ENCODE data around the gene CD79A.

The CD79A gene
- 0.30 to 1.1 (median 0.50) reads per million in 4 donors for total RNA-seq

DNA sequence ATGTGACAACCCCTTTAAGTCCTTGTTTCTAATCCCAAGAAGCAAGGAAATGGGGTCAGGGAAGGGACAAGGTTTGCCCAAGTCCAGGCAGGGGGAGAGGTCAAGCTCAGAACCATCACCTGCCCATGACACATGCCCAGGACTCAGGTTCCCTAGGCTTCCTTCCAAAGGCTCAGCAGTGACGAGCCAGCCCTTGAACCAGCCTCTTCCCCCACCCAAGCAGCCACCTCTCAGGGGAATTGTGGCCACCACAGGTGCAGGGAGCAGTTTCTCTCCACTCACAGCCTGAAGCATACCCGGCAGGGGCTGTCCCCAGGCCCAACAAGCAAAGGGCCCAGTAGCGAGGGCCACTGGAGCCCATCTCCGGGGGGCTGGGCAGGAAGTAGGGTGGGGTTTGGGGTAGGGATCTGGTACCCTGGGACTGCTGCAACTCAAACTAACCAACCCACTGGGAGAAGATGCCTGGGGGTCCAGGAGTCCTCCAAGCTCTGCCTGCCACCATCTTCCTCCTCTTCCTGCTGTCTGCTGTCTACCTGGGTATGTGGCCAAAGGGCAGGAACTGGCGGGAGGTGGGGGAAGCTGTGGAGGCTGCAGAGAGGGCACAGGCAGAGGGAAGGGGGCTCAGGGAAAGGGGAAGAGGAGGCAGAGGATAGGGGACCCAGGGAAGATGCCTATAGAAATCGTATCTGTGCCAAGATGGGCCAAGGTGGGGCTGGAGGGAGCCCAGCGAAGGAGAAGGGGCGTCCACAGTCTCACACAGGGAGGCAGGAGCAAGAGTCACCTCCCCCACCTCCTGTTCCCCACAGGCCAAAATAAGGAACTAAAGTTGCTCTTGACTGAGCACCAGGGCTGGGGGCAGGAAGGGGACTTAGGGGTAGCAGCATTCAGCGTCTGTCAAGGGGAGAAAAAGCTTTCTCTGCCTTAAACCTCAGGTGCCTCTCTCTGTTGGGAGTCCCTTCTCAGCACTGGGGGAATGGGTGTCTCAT lies at the start of gene CD79A:
TSS of gene CD79A (plus strand) at position 433 of the 986 bp plus-strand sequence. CDS start at position 459, 26 bp downstream.
- DNase-seq = no peak

DNA sequence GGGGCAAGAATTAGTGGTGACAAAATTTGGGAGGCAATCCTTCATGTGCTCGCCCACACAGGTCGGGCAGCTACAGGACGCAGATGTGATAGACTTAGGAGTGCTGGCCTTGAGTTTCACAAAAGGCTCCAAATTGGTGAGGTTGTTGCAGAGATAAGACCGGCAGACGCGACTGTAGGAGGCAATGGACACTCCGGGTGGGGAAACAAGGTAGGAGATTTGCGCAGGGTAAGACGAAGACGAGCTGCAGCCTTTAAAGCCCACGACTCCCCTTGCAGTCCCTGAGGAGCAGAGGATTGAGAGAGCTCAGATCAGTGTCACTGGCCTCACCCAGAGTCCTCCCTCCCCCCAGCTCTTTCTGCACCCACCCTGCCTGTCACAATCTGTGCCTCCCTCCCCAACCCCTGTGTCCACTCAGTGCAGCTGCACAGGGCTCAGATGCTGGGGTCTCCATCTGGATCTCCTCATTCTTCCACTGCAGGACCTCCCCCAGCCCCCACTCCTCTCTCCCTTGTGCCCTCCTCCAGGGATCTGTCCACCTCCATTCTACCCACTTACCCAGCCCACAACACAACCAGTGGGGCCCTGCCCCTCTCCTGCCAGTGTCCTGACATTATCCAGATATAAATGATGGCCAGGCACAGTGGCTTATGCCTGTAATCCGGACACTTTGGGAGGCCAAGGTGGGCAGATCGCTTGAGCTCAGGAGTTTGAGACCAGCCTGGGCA lies 38.9 kb upstream of the CD79A start:
- no peak for DNase-seq

DNA sequence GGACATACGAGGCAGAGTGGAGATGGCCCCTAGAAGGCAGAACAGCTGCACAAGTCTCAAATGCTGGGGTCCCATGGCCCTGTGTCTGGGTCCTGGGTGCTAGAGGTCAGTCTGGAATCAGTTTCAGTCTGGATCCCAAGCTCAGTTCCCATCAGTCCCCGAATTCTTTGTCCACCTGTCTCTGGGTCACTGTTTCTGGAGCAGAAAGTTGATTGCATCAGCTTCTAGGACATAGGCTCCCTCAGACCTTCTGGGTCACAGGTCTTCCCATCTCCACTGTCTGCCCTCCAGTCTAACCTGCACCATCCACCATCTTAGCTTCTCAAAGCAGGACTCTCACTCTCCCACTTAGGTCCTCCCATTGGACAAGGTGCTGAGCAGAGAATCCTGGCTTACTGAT lies 37.9 kb upstream of the CD79A start:
- DNase-seq = no peak

DNA sequence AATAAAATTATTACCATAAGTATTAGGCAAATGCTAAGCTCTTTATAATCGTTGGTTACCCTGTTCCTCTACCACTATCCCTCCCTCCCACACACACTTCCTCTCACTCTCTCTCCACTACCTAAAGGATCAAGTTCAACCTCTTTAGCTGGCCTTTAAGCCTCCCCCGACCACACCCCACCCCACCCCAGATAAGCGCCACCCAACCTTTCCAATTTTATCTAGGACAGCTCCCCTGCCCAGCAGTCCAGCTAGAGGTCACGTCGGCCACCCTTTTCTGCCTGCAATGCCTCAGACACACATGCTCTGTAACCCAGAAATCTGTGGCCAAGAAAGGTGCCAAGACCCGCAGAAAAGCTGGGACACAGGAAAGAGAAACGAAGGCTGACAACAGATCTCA lies 33.7 kb upstream of the CD79A start:
- no peak for DNase-seq

DNA sequence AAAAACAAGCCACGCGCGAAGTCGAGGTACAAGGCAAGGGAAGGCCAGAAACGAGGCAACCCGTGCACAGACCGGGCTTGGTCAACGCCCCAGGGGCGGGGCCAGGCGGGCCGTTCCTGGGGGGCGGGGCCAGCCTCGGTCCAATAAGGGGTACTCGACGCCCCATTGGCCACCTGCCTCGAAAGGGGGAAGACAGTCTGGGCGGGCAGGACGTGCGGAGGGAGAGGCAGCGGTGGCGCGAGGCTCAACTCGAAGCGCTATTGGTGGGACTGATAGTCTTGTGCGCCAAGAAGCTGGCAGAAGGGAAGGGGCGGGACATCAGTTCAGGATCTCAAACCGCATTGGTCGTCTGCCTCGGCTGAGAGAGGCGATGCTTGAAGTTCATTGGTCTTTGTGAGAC lies 32.5 kb upstream of the CD79A start, which contains the start of gene LYPD4:
TSS of gene LYPD4 (minus strand) at position 83 of the 400 bp plus-strand sequence. CDS start 5,398 bp downstream, outside the sequence.
- DNase-seq = no peak

DNA sequence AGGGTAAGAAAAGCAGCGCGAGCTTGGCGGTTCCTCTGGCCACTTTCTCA lies 32.3 kb upstream of the CD79A start, which contains the start of gene DMRTC2:
TSS of gene DMRTC2 (plus strand) at position 42 of the 50 bp plus-strand sequence. CDS start 2,387 bp downstream, outside the sequence.
- DNase-seq = no peak

DNA sequence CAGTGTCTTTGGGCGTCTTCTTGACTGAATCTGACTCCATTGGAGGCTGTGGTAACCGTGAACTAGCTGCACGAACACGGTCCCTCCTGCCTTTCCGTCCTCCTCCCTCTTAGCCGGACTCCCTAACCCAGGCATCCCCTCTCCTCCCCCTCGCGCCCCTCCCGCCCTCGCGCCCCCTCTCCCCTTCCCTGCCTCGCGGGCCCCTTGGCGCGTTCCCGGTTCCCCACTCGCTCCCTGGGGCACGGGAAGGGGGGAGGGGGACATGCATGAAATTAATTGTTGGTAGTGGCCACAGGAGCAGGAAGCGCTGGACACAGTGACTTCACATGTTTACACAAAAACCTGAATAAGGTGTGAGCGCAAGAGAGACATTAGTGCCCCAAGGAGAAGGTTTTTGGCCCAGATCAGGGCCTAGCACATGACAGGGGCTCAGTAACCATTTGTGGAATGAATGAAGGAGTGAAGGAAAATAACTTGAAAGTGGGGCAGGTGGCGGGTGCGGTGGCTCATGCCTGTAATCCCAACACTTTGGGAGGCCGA lies 32.0 kb upstream of the CD79A start:
- DNase-seq = no peak

DNA sequence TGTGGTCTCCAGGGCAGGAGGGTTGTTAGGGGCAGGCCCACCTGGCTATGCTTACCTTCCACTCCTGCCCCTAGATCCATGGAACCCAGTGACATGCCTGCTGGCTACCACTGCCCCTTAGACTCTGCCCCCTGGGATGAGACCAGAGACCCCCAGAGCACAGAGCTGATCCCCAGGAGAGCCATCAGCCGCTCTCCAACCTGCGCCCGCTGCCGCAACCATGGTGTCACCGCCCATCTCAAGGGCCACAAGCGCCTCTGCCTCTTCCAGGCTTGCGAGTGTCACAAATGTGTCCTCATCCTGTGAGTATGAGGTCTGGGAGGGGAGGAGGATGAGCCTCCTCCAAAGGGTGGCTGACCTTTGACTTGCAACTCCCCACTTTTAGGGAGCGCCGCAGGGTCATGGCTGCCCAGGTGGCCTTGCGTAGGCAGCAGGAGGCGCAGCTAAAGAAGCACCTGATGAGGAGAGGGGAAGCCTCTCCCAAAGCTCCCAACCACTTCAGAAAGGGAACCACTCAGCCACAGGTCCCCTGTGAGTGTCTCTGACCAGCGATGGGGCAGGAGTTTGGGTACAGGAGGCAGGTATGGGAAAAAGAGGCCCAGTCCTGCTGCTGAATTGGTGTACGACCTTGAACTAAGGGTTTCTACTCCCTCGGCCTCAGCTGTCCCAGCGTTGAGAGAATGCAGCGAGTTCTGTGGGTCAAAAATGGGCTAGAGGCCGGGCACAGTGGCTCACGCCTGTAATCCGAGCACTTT lies 29.6 kb upstream of the CD79A start:
- no peak for DNase-seq

DNA sequence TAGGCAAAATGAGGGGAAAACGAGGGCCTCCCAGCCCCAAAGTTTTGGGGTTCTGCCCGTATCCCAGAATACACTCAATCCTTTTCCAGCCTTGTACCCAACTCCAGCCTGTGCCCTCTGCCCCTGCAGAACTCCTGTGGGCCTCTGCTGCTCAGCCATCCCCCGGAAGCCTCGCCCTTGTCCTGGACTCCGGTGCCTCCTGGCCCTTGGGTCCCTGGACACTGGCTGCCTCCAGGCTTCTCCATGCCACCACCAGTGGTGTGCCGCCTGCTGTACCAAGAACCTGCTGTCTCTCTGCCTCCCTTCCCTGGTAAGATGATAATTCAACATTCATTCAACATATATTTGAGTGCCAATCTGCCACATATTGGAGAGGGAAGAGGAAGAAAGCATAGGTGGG lies 28.4 kb upstream of the CD79A start:
- DNase-seq = no peak

DNA sequence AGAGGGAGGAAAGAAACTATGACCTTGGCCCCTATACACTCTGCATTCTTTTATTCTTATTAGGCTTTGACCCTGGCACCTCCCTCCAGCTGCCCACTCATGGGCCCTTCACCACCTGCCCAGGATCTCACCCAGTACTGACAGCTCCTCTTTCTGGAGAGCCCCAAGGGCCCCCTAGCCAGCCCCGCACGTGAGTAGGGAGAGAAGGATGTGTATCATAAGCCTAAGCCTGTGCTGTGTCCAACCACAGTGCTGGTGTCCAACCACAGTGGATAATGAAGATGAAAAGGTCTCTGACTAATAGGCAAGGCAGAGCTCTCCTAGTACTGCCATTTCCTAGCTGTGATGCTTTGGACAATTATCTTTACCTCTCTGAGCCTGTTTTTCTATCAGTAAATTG lies 28.0 kb upstream of the CD79A start:
- no peak for DNase-seq

DNA sequence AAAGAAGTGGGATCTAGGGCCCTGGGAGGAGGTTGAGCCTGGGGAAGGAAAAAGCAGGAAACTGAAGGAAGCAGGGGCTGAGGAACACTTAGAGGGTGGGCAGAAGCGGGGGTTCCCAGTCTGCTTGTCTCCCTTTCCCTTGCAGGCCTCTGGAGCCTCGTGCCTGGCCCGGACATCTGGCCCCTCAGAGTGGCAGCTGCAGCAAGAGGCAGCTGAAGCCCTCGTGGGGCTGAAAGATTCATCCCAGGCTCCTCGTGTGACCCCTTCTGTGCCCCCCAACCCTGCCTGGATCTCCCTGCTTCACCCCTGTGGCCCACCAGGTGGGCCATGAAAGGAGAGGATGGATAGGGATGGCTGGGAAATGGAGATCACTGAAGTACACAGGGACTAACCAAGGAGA lies 26.7 kb upstream of the CD79A start:
- DNase-seq = no peak

DNA sequence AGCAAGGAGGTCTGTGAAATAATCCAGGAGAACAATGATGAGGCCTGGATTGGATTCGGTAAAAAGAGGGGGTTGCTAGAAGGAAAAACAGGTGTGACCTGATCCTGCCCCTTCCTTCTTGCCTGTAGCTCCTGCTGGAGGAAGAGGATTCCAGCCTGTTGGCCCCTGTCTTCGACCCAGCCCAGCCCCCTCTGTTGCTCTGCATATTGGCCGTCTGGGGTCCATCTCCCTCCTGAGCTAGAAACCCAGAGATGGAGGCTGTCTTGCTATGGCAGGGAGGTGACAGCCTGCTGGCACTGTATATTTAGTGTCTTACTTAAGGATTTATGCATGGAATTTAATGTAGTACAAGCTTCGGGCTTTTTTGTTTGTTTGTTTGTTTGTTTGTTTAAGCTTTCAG lies 25.6 kb upstream of the CD79A start:
- no peak for DNase-seq

DNA sequence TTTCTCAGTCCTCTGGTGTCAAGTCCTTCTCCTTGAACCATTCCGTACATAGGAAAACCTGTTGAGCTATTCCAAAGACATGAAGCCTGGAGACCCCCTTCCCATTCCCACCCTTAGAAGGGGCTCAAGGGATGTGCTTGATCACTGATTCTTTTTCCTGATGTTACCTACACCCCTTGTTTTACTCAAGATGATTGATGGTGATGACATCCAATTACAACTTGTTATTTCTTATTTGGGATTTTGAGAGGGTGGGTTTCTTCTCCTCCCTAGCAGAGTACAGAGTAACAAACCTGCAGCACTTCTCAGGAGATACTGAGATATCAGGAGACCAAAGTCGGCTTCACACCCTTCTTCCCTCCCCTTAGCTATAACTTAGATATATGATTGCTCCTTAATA lies 23.7 kb upstream of the CD79A start:
- DNase-seq = no peak

DNA sequence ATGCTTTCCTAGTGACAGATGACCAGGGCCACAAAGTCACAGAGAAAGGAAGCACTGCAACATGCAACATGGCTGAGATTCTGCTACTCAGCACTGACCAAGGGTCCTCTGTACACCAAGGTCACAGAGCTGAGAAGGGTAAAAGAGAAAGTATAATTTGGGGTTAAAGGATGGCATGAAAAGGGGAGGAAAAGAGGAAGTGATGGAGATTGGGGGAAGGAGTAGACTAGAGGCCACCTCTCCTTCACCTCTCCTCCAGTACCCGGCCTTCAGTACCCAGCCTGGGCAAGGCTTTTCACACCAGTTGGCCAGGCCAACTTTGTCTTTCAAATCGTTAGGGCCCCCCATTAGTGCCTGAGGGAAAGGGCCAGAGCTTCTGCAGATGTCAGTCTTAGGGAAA lies 23.3 kb upstream of the CD79A start:
- DNase-seq = no peak

DNA sequence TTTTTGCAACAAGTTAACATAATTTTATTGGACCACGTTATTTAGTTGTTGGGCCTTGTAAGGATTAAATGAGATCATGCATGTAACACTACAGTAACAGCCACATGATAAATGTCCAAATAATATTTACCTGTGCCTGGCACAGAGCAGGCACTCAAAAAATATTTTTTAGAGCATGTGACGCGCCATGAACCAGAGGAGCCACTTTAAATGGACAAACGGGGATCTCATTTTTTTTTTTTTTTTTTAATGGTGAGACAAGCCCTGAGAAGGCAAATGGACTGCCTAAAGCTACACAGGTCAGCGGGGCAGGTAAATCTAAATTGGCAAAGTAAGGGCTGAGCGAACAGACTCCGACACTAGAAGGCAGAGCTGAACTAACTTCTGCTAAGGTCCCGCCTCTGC lies 17.9 kb upstream of the CD79A start:
- no peak for DNase-seq

DNA sequence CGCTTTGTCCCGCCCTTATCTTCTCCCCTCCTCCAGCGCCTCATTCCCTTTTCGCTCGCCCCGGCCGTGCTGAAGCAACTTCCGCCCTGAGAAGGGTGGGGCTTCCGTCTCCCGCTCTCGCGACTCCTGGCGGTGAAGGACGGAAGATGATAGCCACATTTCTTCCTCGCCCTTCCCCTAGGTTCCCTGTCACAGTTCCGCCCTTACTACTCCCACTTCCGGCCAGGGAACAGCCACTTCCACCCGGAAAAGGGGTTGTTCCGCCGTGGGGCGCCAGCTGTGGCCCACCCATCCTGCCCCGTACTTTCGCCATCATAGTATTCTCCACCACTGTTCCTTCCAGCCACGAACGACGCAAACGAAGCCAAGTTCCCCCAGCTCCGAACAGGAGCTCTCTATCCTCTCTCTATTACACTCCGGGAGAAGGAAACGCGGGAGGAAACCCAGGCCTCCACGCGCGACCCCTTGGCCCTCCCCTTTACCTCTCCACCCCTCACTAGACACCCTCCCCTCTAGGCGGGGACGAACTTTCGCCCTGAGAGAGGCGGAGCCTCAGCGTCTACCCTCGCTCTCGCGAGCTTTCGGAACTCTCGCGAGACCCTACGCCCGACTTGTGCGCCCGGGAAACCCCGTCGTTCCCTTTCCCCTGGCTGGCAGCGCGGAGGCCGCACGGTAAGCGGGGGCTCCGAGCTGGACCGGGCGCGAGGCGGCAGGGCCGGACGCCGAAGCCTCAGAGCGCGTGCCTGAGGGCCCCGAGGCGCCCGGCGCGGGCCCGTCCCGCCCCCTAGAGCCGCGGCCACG lies 17.3 kb upstream of the CD79A start, which contains the start of gene RPS19:
TSS of gene RPS19 (plus strand) at position 638 of the 801 bp plus-strand sequence. CDS start 520 bp downstream, outside the sequence.
- DNase-seq = peak; percentile 94 to 98 (median 96)

DNA sequence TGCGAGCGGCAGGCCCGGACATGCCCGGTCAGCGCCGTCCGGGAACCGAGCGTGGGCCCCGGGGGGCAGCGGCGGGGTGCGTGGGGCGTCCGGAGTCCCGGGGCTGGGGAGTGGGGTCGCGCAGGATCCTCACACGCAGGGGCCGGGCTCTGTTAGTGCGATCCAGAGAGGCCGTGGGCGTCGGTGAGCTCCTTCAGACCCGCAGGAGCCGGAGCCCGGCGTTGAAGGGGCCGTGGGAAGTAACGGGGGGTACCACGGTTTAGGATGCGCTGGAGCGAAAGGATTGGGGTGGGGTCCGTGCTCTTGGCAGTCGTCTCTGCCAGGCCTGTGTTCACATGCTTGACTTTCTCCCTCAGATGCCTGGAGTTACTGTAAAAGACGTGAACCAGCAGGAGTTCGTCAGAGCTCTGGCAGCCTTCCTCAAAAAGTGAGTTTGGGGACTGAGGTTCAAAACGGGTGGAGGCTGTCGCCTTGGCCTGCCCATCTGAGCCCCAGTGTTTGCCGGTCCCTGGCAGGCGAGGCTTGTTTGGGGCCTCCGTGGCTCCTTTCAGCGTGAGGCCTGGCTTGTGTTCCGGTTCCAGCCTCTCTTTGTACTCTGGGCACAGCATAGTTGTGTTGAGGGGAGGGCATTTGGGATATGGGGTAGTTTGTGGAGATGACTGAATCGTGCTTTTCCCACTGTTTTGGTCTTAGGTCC lies 16.5 kb upstream of the CD79A start:
- DNase-seq = peak in 1 of 5 donors; percentile 37

DNA sequence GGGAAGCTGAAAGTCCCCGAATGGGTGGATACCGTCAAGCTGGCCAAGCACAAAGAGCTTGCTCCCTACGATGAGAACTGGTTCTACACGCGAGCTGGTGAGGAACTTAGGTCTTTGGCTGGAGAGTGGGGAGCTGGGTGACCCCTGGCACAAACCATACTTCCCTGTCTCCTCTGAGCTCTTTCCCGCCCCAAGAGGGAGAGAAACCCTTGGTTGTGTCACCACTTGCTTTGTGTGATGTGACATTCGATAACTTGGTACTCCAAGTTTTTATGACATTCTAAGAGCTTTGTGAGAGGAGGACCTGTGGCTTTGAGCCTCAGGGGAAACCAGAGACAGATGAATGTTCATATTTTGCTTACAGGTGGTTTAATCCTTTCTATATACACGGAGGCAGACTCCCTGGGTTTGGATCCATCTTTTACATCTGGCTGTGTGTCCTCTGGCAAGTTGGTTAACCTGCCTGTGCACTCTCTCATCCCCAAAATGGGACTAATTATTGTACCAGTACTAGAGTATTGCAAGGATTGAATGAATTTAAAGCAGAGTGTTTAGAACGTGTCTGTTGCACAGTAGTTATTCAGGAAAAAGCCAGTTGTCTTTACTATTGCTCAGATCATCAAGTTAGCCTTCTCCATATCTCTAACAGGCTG lies 15.8 kb upstream of the CD79A start:
- DNase-seq = no peak

DNA sequence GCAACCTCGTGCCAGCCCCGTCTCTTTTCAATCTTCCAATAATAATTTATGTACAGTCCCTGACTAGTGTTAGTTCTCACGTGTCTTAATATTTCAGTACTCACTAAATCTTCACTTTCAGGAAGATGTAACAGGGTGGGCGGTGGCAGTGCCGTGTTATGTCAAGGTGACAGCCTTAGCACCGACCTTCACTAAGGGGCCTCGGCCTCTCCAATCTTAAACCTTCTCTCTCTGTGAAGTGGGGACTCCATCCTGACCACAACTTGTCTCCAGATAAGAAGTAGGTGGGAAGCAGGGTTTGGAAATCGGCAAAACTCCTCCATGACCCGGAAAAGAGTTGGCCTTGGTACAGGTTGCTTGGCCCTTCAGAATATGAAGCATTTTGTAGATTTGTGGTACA lies 15.2 kb upstream of the CD79A start:
- DNase-seq = no peak

DNA sequence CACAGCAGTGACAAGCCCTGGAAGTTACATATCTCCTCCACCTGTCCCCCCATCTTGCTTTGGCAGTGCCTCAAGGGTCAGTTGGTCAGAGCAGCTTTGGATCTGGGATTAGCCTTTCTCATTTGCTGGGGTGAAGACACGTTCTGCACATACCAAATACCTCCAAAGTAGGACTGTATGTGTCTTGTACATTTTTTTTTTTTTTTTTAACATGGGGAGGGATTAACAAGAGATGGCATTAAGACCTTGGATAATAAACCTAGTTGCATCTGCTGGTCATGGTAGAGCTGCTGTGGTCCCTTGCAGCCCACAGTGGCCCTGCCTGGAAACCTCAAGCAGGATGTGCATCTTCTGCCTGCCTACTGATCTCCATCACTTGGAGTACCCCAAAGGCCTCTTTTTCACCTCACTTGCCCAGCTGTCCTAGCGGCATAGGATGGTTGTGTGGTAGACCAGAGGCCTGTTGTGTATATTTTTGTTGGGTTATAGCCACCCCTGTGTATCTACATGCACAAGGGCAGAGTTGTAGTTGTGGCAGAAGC lies 14.6 kb upstream of the CD79A start:
- DNase-seq = peak in 1 of 5 donors; percentile 28
